HL-60/S4 treated with retinoic acid at 250 ng/mL for 4 days and 3 days (cell line): ENCODE measurements around the gene BAHCC1.

Experiments
- in situ Hi-C: fragments of 300-500 bp; cut with MboI; formaldehyde crosslinking; loops from 2 replicates; pipeline ENCODE4 v1.7.0; 2022; ENCODE audit warnings: low sequenced_read_pairs

Gene BAHCC1

DNA sequence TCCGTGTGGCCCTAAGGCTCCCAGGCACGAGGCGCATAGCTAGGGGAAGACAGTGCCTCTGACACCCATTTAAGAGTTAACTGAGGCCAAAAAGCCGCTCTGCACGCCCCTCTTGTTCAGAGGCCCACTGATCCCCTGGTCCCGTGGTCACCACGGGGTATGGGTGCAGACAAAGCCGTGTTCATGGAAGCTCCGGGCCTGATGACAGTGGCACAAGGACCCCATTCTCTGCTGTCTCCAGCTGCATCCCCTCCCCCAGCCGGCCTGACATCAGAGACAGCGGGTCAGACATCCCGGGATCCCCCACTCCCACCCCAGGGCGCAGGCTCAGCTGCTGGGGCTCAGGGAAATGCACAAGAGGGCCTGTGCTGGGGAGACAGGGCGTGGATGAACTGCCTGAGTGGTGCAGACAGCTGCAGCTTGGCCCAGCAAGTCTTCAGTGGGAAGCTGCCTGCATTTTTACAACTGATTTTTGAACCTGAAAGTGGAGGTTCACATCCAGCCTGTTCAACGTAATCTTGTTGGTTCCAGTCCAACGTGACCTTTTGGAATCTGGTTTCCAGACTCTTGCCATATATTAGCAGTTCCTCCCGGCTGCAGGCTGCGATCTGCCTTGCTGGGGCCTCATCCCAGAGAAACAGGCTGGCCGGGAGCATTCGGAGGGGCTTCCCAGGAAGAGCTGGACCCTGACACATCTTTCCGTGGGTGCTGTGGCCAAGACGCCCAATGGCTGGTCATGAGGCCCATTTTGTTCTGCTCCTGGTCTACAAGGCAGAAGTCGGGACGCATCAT lies 9.7 kb upstream of the BAHCC1 start:
- in situ Hi-C loops, result no loop called here

GRCh38 chr17:81386141-81386645 lies 9.1 kb upstream of the BAHCC1 start:
- in situ Hi-C loops, result no loop called here

- in situ Hi-C loops, result no loop called here
Observed at GRCh38 chr17:81386646-81387099, 8.6 kb upstream of the BAHCC1 start.

- in situ Hi-C loops, result no loop called here
Observed at GRCh38 chr17:81387100-81388090, 7.9 kb upstream of the BAHCC1 start.

DNA sequence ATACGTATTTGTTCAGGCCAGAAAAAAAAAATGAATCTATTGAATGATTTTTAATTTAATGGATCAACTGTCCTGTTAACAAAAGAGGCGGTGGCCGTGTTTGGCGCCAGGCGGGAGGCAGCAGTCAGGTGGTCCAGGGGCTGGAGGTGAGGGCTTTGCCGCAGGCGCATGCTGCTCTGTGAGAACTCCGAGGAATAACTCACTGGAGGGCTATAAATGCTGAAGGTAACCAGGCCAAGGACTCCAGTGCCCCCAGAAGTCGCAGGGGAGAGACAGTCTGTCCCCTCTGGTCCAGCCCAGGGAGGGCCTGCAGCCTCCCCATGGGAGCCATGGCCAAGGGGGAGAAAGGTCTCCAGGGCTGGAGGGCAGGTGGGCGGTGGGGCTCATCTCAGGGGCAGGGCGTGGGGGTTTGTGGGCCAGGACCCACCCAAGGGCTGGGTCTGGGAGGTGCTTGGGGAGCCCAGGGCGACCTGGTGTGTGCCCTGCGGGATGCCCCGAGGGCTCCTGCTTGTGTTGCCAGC lies 7.1 kb upstream of the BAHCC1 start:
- in situ Hi-C loops, result no loop called here

DNA sequence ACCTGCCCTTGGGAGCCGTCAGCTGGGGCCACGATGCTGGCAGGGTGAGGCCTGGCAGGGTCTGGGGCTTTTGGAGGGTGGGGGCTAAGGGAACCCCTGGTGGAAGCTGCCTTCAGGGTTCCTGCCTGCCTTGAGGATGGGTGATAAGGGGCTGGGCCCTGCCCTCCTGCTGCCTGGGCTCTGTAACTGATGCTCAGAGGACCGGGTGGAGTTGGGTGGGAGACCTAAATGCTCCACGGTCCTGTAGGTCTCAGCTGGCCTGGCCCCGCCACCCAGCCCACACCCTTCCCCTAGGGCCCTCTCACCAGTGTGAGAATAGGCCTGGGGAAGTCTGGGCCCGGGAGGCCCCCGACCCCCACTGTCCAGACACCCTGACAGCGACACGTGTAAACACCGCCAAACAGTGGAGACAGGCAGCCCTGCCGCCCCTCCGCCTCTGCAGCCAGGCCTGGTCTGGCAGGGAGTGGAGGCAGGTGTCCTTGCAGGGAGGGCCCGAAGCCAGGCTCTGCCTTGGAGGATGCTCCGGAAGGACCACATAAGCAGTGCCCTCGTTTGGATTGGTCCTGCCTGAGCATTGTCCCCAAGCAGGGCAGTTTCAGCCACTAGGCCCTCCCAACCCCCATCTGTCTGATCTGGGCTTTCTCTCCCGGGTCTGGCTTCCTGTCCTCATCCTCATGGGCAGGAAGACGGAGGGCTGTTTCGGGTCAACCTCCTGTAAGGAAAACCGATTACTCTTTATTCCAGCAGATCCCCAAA lies 6.5 kb upstream of the BAHCC1 start:
- in situ Hi-C loops, result no loop called here

DNA sequence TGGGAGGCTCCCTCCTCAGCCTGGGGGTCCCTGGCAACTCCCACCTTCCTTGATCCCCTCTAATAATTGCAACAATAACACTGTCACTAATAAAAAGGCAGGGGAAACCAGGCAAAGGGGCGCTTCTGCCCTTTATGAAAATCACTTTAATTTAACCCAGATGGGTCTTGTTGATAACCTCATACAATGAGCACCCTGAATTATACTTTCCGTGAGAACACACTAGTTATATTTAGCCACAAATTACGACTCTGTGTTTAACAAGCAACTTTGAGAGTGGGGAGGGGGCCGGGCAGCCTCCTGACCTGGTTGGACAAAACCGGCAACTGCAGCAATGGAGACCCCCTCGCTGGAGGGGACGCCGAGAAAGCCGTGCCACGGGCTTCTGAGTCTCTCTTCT lies 5.7 kb upstream of the BAHCC1 start:
- in situ Hi-C loops, result no loop called here

- in situ Hi-C loops, result no loop called here
Observed at GRCh38 chr17:81390029-81390872, 5.0 kb upstream of the BAHCC1 start.

DNA sequence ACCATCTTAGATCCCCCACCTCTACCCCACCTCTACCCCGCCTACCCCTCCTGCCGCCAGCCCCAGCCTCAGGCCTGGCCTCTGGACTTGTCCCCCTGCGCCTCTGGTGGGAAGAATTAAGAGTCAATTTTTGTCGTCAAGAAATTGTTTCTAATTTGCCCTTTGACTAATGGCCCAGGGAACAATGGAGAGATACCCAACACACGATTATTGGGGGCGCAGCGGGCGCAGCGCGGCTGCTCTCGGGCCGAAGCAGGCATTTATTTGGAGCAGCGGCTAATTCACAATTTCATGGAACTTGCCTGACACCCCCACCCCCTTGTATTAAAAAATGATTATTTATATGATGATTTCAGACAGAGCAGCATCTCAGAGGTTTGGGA lies 4.4 kb upstream of the BAHCC1 start:
- in situ Hi-C loops, result no loop called here

- in situ Hi-C loops, result no loop called here
Observed at GRCh38 chr17:81391293-81391935, 3.8 kb upstream of the BAHCC1 start.

GRCh38 chr17:81391936-81392908 lies 3.0 kb upstream of the BAHCC1 start:
- in situ Hi-C loops, result no loop called here

GRCh38 chr17:81392909-81393654 lies 2.2 kb upstream of the BAHCC1 start:
- in situ Hi-C loops, result no loop called here

GRCh38 chr17:81393684-81394376 lies 1.4 kb upstream of the BAHCC1 start:
- in situ Hi-C loops, result no loop called here

DNA sequence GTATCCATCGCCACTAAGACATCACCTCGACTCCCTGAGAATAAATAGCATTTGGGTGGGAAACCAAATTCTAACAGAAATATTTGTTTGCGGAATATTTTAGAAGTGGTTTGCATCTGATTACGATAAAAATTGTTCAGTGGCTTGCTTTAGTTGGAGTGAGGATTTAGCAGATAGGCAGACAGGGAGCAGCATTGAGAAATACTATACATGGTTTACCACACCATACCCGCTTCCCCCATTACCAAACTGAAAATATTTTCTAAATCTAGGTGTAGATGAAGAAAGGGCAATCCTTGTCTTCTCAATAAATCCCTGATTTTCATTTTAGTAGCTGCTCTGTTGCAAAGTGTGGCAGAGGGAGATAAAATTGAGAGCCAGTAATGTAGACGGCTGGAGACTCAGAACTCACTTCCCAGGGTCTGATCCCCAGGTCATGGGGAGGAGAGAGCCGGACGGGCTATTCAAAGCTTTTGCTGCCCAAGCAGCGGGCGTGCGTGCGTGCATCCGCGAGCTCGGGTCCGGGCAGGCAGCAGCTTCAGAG lies 808 bp upstream of the BAHCC1 start:
- in situ Hi-C loops, result no loop called here

- in situ Hi-C loops, result no loop called here
Observed at GRCh38 chr17:81395600-81396277, 482 bp downstream of the BAHCC1 start.

DNA sequence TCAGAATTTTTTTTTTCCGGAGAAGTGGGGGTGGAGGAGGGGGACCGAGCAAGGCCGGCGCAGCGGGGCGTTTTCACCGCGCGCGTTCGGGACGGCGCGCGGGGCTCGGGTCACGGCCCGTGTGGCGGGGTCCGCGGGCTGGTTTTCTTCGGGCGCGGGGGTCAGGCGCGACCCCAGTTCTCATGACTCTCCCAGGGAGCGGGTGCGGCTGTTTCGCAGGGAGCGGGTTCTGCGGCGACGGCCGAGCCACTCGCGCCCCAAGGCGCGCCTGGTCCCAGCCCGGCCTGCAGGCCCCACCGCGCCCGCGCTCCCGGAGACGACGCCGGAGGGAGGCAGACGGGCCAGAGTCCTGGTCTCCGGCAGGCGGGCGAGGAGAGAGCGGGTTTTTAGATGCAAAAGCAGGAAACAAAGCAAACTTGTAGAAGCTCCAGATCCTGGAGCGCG lies 1.0 kb downstream of the BAHCC1 start:
- in situ Hi-C loops, result no loop called here
